Subcutaneous adipose tissue (tissue), 4 donors: ENCODE results near the gene ING1. TPM values are rescaled to one million over a fixed set of nuclear protein-coding genes. Genes with fewer than 3 reads are reported as not detected.

Experiments used
- CTCF ChIP-seq: fragments of 450-650 bp; IDR thresholded peaks from one replicate; pipeline ENCODE4 v1.5.1; 2016; ENCODE audit warnings: low read depth, mild to moderate bottlenecking, control low read depth, antibody characterized with exemption, moderate library complexity
- total RNA-seq, 4 donors: library from RNA; depleted of rRNA; stranded (reverse); fragments of >200 nt; gene quantifications; one replicate each; pipeline ENCODE4 v1.1.0, GENCODE V29; 2016

The ING1 gene
- total RNA-seq, 4 donors from 2014 or later: 15.3 to 26.0 (median 17.6) TPM

- TF ChIP-seq CTCF: no peak
These were observed 35.6 kb upstream of the ING1 start for GRCh38 chr13:110677731-110678545.

GRCh38 chr13:110680852-110681251 lies 32.6 kb upstream of the ING1 start:
- TF ChIP-seq CTCF: no peak

GRCh38 chr13:110681868-110682550 lies 31.5 kb upstream of the ING1 start:
- TF ChIP-seq CTCF: no peak

GRCh38 chr13:110682746-110683145 lies 30.8 kb upstream of the ING1 start:
- TF ChIP-seq CTCF: no peak

- TF ChIP-seq CTCF: no peak
These were observed 30.2 kb upstream of the ING1 start for GRCh38 chr13:110683203-110683883.

GRCh38 chr13:110683921-110684320 lies 29.6 kb upstream of the ING1 start:
- TF ChIP-seq CTCF: no peak
